HCT116 (cell line): ENCODE data around the gene PARVG. TPM values are rescaled to one million over a fixed set of nuclear protein-coding genes. Genes with fewer than 3 reads are reported as not detected.

Source experiments
- ATAC-seq: fragments of 200-7000 bp; cut with Tn5 transposase; 2 replicates; pipeline ENCODE4 v1.9.1; 2020; ENCODE audit warnings: mild to moderate bottlenecking, moderate library complexity
- BruUV-seq: library from RNA; stranded (reverse); fragments of 400-500 nt; replicated peaks from 2 replicates; lab custom pipeline; 2021; lab: Mats Ljungman, UMichigan
- CTCF ChIA-PET: fragments of 300-600 bp; sonication (Branson Sonifier 250); formaldehyde crosslinking; loops from one replicate; lab custom pipeline; 2021; ENCODE audit warnings: antibody characterized with exemption; lab: Charles Lee
- POLR2A ChIA-PET: fragments of 300-600, 350-600 bp; sonication (Branson Sonifier 250); formaldehyde crosslinking; loops from one replicate; lab custom pipeline; 2021; ENCODE audit warnings: antibody characterized with exemption; lab: Charles Lee
- RAD21 ChIA-PET, 2 experiments: fragments of 300-600 bp; sonication (Branson Sonifier 250); formaldehyde crosslinking; loops; one replicate each; lab custom pipeline; 2023; ENCODE audit warnings: low total read pairs in 2 of 2; ENCODE audit not compliant: uncharacterized antibody in 2 of 2, unreplicated experiment in 2 of 2, low non-redundant PET in 1 of 2; lab: Charles Lee
- DNase-seq: peaks from one replicate; pipeline ENCODE4 v3.0.0-alpha.2; 2010; ENCODE audit warnings: low read depth, low spot score
- H2AFZ ChIP-seq: fragments of 200-600 bp; shearing (Covaris generic), sonication (generic); 2 replicates; pipeline ENCODE4 v1.6.1; 2017; ENCODE audit warnings: low read depth, mixed run types, mixed read lengths, antibody characterized with exemption, low read length; ENCODE audit not compliant: poor library complexity, severe bottlenecking
- H3K27ac ChIP-seq: 2 replicates; pipeline ENCODE4 v1.5.1; 2012; ENCODE audit warnings: low read depth, low read length
- H3K27me3 ChIP-seq: fragments of 200-600 bp; sonication (generic); 2 replicates; pipeline ENCODE4 v1.6.1; 2016; ENCODE audit warnings: mixed run types, low read length, mixed read lengths; ENCODE audit not compliant: insufficient read depth
- H3K36me3 ChIP-seq, 2 experiments: fragments of 200-500 bp in 1 of 2; fragments of 200-600 bp in 1 of 2; sonication (Bioruptor generic) in 1 of 2; sonication (generic) in 1 of 2; 2 replicates each; pipeline versions ENCODE4 v1.5.1 to v1.6.1; 2014 to 2016; ENCODE audit warnings: low read length in 2 of 2, inconsistent platforms in 1 of 2, mixed read lengths in 1 of 2, mixed run types in 1 of 2; ENCODE audit not compliant: insufficient read depth in 2 of 2, control insufficient read depth in 1 of 2
- H3K4me1 ChIP-seq, 2 experiments: fragments of 200-600 bp in 1 of 2; sonication (generic) in 1 of 2; 2 replicates each; pipeline versions ENCODE4 v1.5.1 to v1.6.1; 2012 to 2017; ENCODE audit warnings: low read length in 2 of 2, inconsistent platforms in 1 of 2, mild to moderate bottlenecking in 1 of 2, mixed read lengths in 1 of 2, mixed run types in 1 of 2, moderate library complexity in 1 of 2; ENCODE audit not compliant: insufficient read depth in 2 of 2, control insufficient read depth in 1 of 2
- H3K4me2 ChIP-seq: fragments of 200-600 bp; sonication (generic); 2 replicates; pipeline ENCODE4 v1.6.1; 2017; ENCODE audit warnings: mixed run types, low read length, mixed read lengths
- H3K4me3 ChIP-seq, 2 experiments: fragments of 200-600 bp in 1 of 2; sonication (generic) in 1 of 2; replicated peaks in 1 of 2; 2 replicates each; pipeline ENCODE4 v1.5.1; 2011 to 2016; ENCODE audit warnings: low read length in 2 of 2, control low read depth in 1 of 2, low read depth in 1 of 2, mild to moderate bottlenecking in 1 of 2, mixed read lengths in 1 of 2, mixed run types in 1 of 2
- H3K79me2 ChIP-seq: fragments of 200-600 bp; sonication (generic); 2 replicates; pipeline ENCODE4 v1.6.1; 2017; ENCODE audit warnings: mild to moderate bottlenecking, mixed run types, low read length, moderate library complexity, mixed read lengths; ENCODE audit not compliant: insufficient read depth
- H3K9ac ChIP-seq: fragments of 200-600 bp; sonication (generic); 2 replicates; pipeline ENCODE4 v1.6.1; 2016; ENCODE audit warnings: low read length, mixed read lengths
- H3K9me2 ChIP-seq: fragments of 200-600 bp; sonication (generic), shearing (Covaris generic); 2 replicates; pipeline ENCODE4 v1.6.1; 2017; ENCODE audit warnings: mixed run types, mild to moderate bottlenecking, moderate library complexity; ENCODE audit not compliant: insufficient read depth
- H3K9me3 ChIP-seq, 2 experiments: fragments of 200-500 bp in 1 of 2; fragments of 200-600 bp in 1 of 2; sonication (Bioruptor generic) in 1 of 2; sonication (generic) in 1 of 2; 2 replicates each; pipeline ENCODE4 v1.6.1; 2014 to 2017; ENCODE audit warnings: low read length in 2 of 2, mixed read lengths in 2 of 2, inconsistent platforms in 1 of 2, low read depth in 1 of 2, mild to moderate bottlenecking in 1 of 2, mixed run types in 1 of 2, moderate library complexity in 1 of 2; ENCODE audit not compliant: control insufficient read depth in 1 of 2, insufficient read depth in 1 of 2
- H4K20me1 ChIP-seq: fragments of 200-600 bp; sonication (generic), shearing (Covaris generic); 2 replicates; pipeline ENCODE4 v1.6.1; 2017; ENCODE audit warnings: mixed run types, mild to moderate bottlenecking, moderate library complexity; ENCODE audit not compliant: insufficient read depth
- ATF3 ChIP-seq: IDR thresholded peaks from 2 replicates; pipeline ENCODE4 v1.6.1; 2012
- CBX3 ChIP-seq: IDR thresholded peaks from 2 replicates; pipeline ENCODE4 v1.6.1; 2012; ENCODE audit warnings: low read depth
- CEBPB ChIP-seq: IDR thresholded peaks from 2 replicates; pipeline ENCODE4 v1.6.1; 2012; ENCODE audit warnings: low read depth
- CTCF ChIP-seq, 3 experiments: fragments of 200-600 bp in 1 of 3; sonication (generic) in 1 of 3; IDR thresholded peaks in 2 of 3; conservative IDR thresholded peaks in 1 of 3; 2 replicates each; pipeline ENCODE4 v1.5.1; 2012 to 2017; ENCODE audit warnings: low read depth in 2 of 3, low read length in 2 of 3, antibody characterized with exemption in 1 of 3, borderline replicate concordance in 1 of 3, control low read depth in 1 of 3, mild to moderate bottlenecking in 1 of 3, mixed read lengths in 1 of 3, mixed run types in 1 of 3, moderate library complexity in 1 of 3; ENCODE audit not compliant: insufficient read depth in 1 of 3
- ELF1 ChIP-seq: IDR thresholded peaks from 2 replicates; pipeline ENCODE4 v1.6.1; 2012; ENCODE audit warnings: low read depth, borderline replicate concordance
- EZH2 ChIP-seq: fragments of 200-600 bp; sonication (generic); IDR thresholded peaks from 2 replicates; pipeline ENCODE4 v1.6.1; 2017; ENCODE audit warnings: antibody characterized with exemption, mixed run types
- EZH2phosphoT487 ChIP-seq: fragments of 200-600 bp; IDR thresholded peaks from 2 replicates; pipeline ENCODE4 v1.6.1; 2018; ENCODE audit warnings: antibody characterized with exemption, borderline replicate concordance
- FOSL1 ChIP-seq: IDR thresholded peaks from 2 replicates; pipeline ENCODE4 v1.6.1; 2012; ENCODE audit warnings: low read depth
- POLR2A ChIP-seq: IDR thresholded peaks from 2 replicates; pipeline ENCODE4 v1.7.0; 2011; ENCODE audit warnings: borderline replicate concordance; ENCODE audit not compliant: insufficient read depth, insufficient read length; ENCODE audit errors: extremely low read depth
- POLR2AphosphoS5 ChIP-seq: IDR thresholded peaks from 2 replicates; pipeline ENCODE4 v1.6.1; 2011; ENCODE audit warnings: mild to moderate bottlenecking, low read depth, low read length, moderate library complexity
- RAD21 ChIP-seq: IDR thresholded peaks from 2 replicates; pipeline ENCODE4 v1.6.1; 2012; ENCODE audit warnings: low read depth, mild to moderate bottlenecking
- REST ChIP-seq: IDR thresholded peaks from 2 replicates; pipeline ENCODE4 v1.6.1; 2012; ENCODE audit warnings: low read depth
- SP1 ChIP-seq: IDR thresholded peaks from 2 replicates; pipeline ENCODE4 v1.6.1; 2012; ENCODE audit warnings: low read depth
- TCF7L2 ChIP-seq: IDR thresholded peaks from 2 replicates; pipeline ENCODE4 v1.7.0; 2011; ENCODE audit warnings: borderline replicate concordance, inconsistent platforms; ENCODE audit not compliant: insufficient read depth, insufficient read length; ENCODE audit errors: extremely low read depth
- YY1 ChIP-seq: IDR thresholded peaks from 2 replicates; pipeline ENCODE4 v1.6.1; 2011; ENCODE audit warnings: low read length, low read depth, moderate library complexity, mild to moderate bottlenecking; ENCODE audit not compliant: insufficient replicate concordance; ENCODE audit errors: extremely low read depth
- ZFX ChIP-seq: fragments of 450-650 bp; IDR thresholded peaks from 2 replicates; pipeline ENCODE4 v1.6.1; 2017
- ZNF274 ChIP-seq: fragments of 200-500 bp; sonication (Bioruptor generic); IDR thresholded peaks from 2 replicates; pipeline ENCODE4 v1.6.1; 2014; ENCODE audit warnings: mild to moderate bottlenecking, low read depth, low read length, inconsistent platforms
- intact Hi-C: fragments of 100-400 bp; cut with micrococcal nuclease; formaldehyde crosslinking; loops from 2 replicates; pipeline ENCODE4 v1.10.0; 2022
- total RNA-seq: library from RNA; stranded (reverse); gene quantifications from one replicate; pipeline ENCODE4 v1.2.1, GENCODE V29; 2021; ENCODE audit not compliant: unreplicated experiment
- TF ChIP-seq, protein P1 (sequence below): IDR thresholded peaks from 2 replicates; pipeline ENCODE4 v1.6.1; 2011; ENCODE audit warnings: mild to moderate bottlenecking, low read length, moderate library complexity; ENCODE audit not compliant: insufficient replicate concordance; ENCODE audit errors: extremely low read depth
- TF ChIP-seq, protein P2 (sequence below): IDR thresholded peaks from 2 replicates; pipeline ENCODE4 v1.6.1; 2012

The PARVG gene
- total RNA-seq, 1 experiment from 2014 or later = 0.57 TPM

DNA sequence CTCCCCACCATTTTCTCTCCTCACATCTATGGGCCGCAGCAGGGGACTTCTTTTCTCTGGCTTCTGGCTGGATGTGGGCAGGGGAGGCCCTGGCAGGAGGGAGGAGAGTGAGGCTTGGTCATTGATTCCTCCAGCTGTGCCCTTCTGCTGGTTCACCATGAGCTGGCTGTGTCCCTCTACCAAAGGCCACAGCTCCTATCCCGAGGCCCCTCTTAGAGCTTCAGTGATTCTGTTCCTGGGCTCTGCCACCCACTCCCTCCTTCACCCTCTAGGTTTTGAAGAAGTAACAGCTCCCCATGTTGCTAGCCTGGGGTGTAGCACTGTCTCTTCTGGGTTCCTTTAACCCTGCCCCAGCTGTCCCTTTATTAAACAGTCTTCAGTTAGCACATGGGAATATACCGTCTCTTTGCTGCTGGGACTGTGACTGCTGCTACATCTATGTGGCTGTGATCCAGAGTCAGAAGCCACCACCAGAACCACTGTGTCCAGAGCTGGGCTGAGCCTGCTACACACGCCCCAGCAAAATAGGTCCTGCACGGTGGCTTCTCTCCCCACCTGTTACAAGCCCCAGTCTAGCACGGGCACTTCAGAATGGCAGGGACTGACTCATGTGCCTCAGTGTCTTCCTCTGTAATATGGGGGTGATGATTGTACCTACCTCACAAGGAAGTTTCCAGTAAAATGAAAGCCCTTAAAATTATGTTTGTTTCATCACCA is 578 bp upstream of the PARVG start:
- H3K9me2 ChIP-seq = no peaks in the 10 kb centered on the region
- CTCF ChIA-PET = interaction anchor here (1.6 kb wide), 1 partner anchor 94 kb away, joined by 3 read pairs; no protein-coding TSS in a partner anchor
- no TSS peak for BruUV-seq
- no peak overlapping the region for H3K4me3 ChIP-seq
- no peaks in the 10 kb centered on the region for H3K4me1 ChIP-seq
- TF ChIP-seq SP1 (no peak), YY1 (no peak), REST (no peak), POLR2A (no peak), POLR2AphosphoS5 (no peak), ZFX (no peak), CTCF (IDR thresholded peaks at IDR 0.05 in 2 of 3, conservative IDR thresholded peaks at IDR 0.05 in 1 of 3; ENCODE audit: borderline replicate concordance in 1 of 3, insufficient read depth in 1 of 3, low read depth in 2 of 3, low read length in 2 of 3) (no peak), ZNF274 (no peak), CBX3 (no peak), CEBPB (no peak), TCF7L2 (no peak), ELF1 (no peak), ATF3 (no peak), EZH2phosphoT487 (no peak), EZH2 (no peak), RAD21 (no peak), FOSL1 (no peak)
- TF ChIP-seq, protein P1, sequence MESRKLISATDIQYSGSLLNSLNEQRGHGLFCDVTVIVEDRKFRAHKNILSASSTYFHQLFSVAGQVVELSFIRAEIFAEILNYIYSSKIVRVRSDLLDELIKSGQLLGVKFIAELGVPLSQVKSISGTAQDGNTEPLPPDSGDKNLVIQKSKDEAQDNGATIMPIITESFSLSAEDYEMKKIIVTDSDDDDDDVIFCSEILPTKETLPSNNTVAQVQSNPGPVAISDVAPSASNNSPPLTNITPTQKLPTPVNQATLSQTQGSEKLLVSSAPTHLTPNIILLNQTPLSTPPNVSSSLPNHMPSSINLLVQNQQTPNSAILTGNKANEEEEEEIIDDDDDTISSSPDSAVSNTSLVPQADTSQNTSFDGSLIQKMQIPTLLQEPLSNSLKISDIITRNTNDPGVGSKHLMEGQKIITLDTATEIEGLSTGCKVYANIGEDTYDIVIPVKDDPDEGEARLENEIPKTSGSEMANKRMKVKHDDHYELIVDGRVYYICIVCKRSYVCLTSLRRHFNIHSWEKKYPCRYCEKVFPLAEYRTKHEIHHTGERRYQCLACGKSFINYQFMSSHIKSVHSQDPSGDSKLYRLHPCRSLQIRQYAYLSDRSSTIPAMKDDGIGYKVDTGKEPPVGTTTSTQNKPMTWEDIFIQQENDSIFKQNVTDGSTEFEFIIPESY = no peak
- TF ChIP-seq, protein P2, sequence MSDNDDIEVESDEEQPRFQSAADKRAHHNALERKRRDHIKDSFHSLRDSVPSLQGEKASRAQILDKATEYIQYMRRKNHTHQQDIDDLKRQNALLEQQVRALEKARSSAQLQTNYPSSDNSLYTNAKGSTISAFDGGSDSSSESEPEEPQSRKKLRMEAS = no peak
- TF ChIP-seq, all 23 proteins: peak for 0
- no peak for DNase-seq
- ChIA-PET POLR2A (no interaction called here), RAD21 (no interaction called here)
- Histone ChIP-seq H2AFZ (no peak overlapping the region), H4K20me1 (no peaks in the 10 kb centered on the region), H3K9ac (no peak overlapping the region), H3K36me3 (no peaks in the 10 kb centered on the region), H3K79me2 (no peaks in the 10 kb centered on the region), H3K4me2 (no peak overlapping the region), H3K9me3 (no peaks in the 10 kb centered on the region), H3K27me3 (peaks cover 3% of the 10 kb centered on the region; the same call in 1 of the 2 replicates), H3K27ac (no peak overlapping the region)
- no peak for ATAC-seq
- intact Hi-C loops = no loop called here
